Measurements from ENCODE around the gene OPN1SW.

The OPN1SW gene

GRCh38 chr7:128737867-128738385 is 37.7 kb downstream of the OPN1SW start:
- DNase-seq (ENCODE audit: extremely low read depth, low read depth) = peak; percentile 11
- no peak for TF ChIP-seq CTCF (IDR thresholded peaks at IDR 0.05; ENCODE audit: low read depth, low read length, missing control alignments)
- H3K4me3 ChIP-seq (replicated peaks; ENCODE audit: low read depth, low read length) = no peak overlapping the region

GRCh38 chr7:128737441-128737840 is 38.2 kb downstream of the OPN1SW start:
- no peak for DNase-seq (ENCODE audit: extremely low read depth, low read depth)
- no peak for TF ChIP-seq CTCF (IDR thresholded peaks at IDR 0.05; ENCODE audit: low read depth, low read length, missing control alignments)
- no peak overlapping the region for H3K4me3 ChIP-seq (replicated peaks; ENCODE audit: low read depth, low read length)

- H3K4me3 ChIP-seq (replicated peaks; ENCODE audit: low read depth, low read length) = no peak overlapping the region
- no peak for TF ChIP-seq CTCF (IDR thresholded peaks at IDR 0.05; ENCODE audit: low read depth, low read length, missing control alignments)
- no peak for DNase-seq (ENCODE audit: extremely low read depth, low read depth)
Measured at GRCh38 chr7:128735436-128735835, 40.2 kb downstream of the OPN1SW start.

- no peak for TF ChIP-seq CTCF (IDR thresholded peaks at IDR 0.05; ENCODE audit: low read depth, low read length, missing control alignments)
- no peak for DNase-seq (ENCODE audit: extremely low read depth, low read depth)
- H3K4me3 ChIP-seq (replicated peaks; ENCODE audit: low read depth, low read length) = no peak overlapping the region
Measured at GRCh38 chr7:128734890-128735289, 40.7 kb downstream of the OPN1SW start.

GRCh38 chr7:128733278-128733645 is 42.3 kb downstream of the OPN1SW start:
- no peak for DNase-seq (ENCODE audit: extremely low read depth, low read depth)
- no peak for TF ChIP-seq CTCF (IDR thresholded peaks at IDR 0.05; ENCODE audit: low read depth, low read length, missing control alignments)
- no peak overlapping the region for H3K4me3 ChIP-seq (replicated peaks; ENCODE audit: low read depth, low read length)

GRCh38 chr7:128732521-128733277 is 42.9 kb downstream of the OPN1SW start:
- no peak for DNase-seq (ENCODE audit: extremely low read depth, low read depth)
- no peak overlapping the region for H3K4me3 ChIP-seq (replicated peaks; ENCODE audit: low read depth, low read length)

More at GRCh38 chr7:128732521-128733277, 42.9 kb downstream of the OPN1SW start:
- TF ChIP-seq CTCF (IDR thresholded peaks at IDR 0.05; ENCODE audit: low read depth, low read length, missing control alignments) = no peak
